ENCODE results near the gene ING4. TPM values are rescaled to one million over a fixed set of nuclear protein-coding genes. Genes with fewer than 3 reads are reported as not detected.
A peak's percentile ranks its signal among the peaks of the same experiment; 100 is the strongest.
"Not testable (repeated sequence)": the region's sequence is repeated elsewhere in the genome, so short reads cannot be mapped to it uniquely, and the experiment has no call there.

The ING4 gene
- 101 and 135 TPM in 2 replicates for total RNA-seq (ENCODE audit: low replicate concordance)

- Mint-ChIP-seq H3K27ac (peak within 1 kb of the TSS; percentile 98), H3K9me3 (no peaks in the 10 kb centered on the region), H3K27me3 (ENCODE audit: insufficient read depth, low read depth) (peaks cover 7% of the 10 kb centered on the region), H3K4me3 (peak within 1 kb of the TSS; percentile 97), H3K36me3 (peaks cover 14% of the 10 kb centered on the region), H3K4me1 (peaks cover 14% of the 10 kb centered on the region)
- DNase-seq (ENCODE audit: low spot score): peak; percentile 99
- Histone ChIP-seq H3K27me3 (no peaks in the 10 kb centered on the region), H3K9ac (peak within 1 kb of the TSS; percentile 89), H2AFZ (replicated peaks) (peak within 1 kb of the TSS; percentile 77), H3K79me2 (ENCODE audit: low read depth) (peaks cover 48% of the 10 kb centered on the region), H3K27ac (peak within 1 kb of the TSS; percentile 62), H3K4me2 (peak within 1 kb of the TSS; percentile 98), H3K9me3 (ENCODE audit: low read depth) (no peaks in the 10 kb centered on the region), H4K20me1 (ENCODE audit: low read depth) (no peaks in the 10 kb centered on the region), H3K4me1 (peaks cover 6% of the 10 kb centered on the region), H3F3A (ENCODE audit: low read depth) (peaks cover 30% of the 10 kb centered on the region), H3K36me3 (no peaks in the 10 kb centered on the region), H3K4me3 (peak within 1 kb of the TSS; percentile 79)
- TF ChIP-seq, protein P1, sequence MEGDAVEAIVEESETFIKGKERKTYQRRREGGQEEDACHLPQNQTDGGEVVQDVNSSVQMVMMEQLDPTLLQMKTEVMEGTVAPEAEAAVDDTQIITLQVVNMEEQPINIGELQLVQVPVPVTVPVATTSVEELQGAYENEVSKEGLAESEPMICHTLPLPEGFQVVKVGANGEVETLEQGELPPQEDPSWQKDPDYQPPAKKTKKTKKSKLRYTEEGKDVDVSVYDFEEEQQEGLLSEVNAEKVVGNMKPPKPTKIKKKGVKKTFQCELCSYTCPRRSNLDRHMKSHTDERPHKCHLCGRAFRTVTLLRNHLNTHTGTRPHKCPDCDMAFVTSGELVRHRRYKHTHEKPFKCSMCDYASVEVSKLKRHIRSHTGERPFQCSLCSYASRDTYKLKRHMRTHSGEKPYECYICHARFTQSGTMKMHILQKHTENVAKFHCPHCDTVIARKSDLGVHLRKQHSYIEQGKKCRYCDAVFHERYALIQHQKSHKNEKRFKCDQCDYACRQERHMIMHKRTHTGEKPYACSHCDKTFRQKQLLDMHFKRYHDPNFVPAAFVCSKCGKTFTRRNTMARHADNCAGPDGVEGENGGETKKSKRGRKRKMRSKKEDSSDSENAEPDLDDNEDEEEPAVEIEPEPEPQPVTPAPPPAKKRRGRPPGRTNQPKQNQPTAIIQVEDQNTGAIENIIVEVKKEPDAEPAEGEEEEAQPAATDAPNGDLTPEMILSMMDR (IDR thresholded peaks at IDR 0.05): no peak
- TF ChIP-seq EZH2 (IDR thresholded peaks at IDR 0.05) (no peak), EZH2phosphoT487 (IDR thresholded peaks at IDR 0.05) (no peak)
These were observed at the start of gene ING4 for GRCh38 chr12:6662906-6663742. TSS of gene ING4 (minus strand) at chr12:6663119. CDS start at chr12:6663101, 18 bp downstream.

DNA sequence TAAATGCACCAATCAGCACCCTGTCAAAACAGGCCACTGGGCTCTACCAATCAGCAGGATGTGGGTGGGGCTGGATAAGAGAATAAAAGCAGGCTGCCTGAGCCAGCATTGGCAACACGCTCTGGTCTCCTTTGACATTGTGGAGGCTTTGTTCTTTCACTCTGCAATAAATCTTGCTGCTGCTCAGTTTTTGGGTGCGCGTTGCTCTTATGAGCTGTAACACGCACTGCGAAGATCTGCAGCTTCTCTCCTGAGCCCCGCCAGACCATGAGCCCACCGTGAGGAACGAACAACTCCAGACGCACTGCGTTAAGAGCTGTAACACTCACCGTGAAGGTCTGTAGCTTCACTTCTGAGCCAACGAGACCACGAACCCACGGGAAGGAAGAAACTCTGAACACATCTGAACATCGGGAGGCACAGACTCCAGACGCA is 46.1 kb upstream of the ING4 start:
- no peak for DNase-seq (ENCODE audit: low spot score)
- Mint-ChIP-seq H3K9me3 (peaks cover 5% of the 10 kb centered on the region), H3K36me3 (no peaks in the 10 kb centered on the region), H3K4me1 (peaks cover 10% of the 10 kb centered on the region), H3K4me3 (no peak overlapping the region), H3K27me3 (ENCODE audit: insufficient read depth, low read depth) (peaks cover 5% of the 10 kb centered on the region), H3K27ac (peak overlapping the region; percentile 54)
- H4K20me1 ChIP-seq (ENCODE audit: low read depth): no peaks in the 10 kb centered on the region
- no peak for TF ChIP-seq EZH2phosphoT487 (IDR thresholded peaks at IDR 0.05)
- TF ChIP-seq, protein P1 (IDR thresholded peaks at IDR 0.05): no peak
- TF ChIP-seq EZH2 (IDR thresholded peaks at IDR 0.05): no peak
- H3K79me2 ChIP-seq (ENCODE audit: low read depth): no peaks in the 10 kb centered on the region
- no peaks in the 10 kb centered on the region for H3K36me3 ChIP-seq
- H3F3A ChIP-seq (ENCODE audit: low read depth): peaks cover 3% of the 10 kb centered on the region
- H3K27ac ChIP-seq: no peak overlapping the region
- no peak overlapping the region for H3K9ac ChIP-seq
- H3K4me3 ChIP-seq: no peak overlapping the region
- H3K27me3 ChIP-seq: no peaks in the 10 kb centered on the region
- no peak overlapping the region for H2AFZ ChIP-seq (replicated peaks)
- no peaks in the 10 kb centered on the region for H3K4me1 ChIP-seq
- no peaks in the 10 kb centered on the region for H3K9me3 ChIP-seq (ENCODE audit: low read depth)
- H3K4me2 ChIP-seq: no peak overlapping the region

DNA sequence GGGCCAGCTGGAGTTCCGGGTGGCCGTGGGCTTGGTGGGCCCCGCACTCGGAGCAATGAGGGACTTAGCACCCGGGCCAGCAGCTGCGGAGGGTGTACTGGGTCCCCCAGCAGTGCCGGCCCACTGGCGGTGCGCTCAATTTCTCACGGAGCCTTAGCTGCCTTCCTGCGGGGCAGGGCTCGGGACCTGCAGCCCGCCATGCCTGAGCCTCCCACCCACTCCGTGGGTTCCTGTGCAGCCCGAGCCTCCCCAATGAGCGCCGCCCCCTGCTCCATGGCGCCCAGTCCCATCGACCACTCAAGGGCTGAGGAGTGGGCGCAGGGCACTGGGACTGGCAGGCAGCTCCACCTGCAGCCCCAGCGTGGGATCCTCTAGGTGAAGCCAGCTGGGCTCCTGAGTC is 45.4 kb upstream of the ING4 start:
- H3K9me3 ChIP-seq (ENCODE audit: low read depth); H3K27ac ChIP-seq; H3K4me3 ChIP-seq; H4K20me1 ChIP-seq (ENCODE audit: low read depth); H2AFZ ChIP-seq (replicated peaks); H3K79me2 ChIP-seq (ENCODE audit: low read depth); H3K27me3 ChIP-seq; H3K4me1 ChIP-seq; H3K27ac Mint-ChIP-seq; H3K4me3 Mint-ChIP-seq; H3K4me2 ChIP-seq; H3K36me3 Mint-ChIP-seq; H3K27me3 Mint-ChIP-seq (ENCODE audit: insufficient read depth, low read depth); H3K36me3 ChIP-seq; H3F3A ChIP-seq (ENCODE audit: low read depth); DNase-seq (ENCODE audit: low spot score); H3K9ac ChIP-seq; H3K9me3 Mint-ChIP-seq: not testable (repeated sequence)
- peaks cover 14% of the 10 kb centered on the region for H3K4me1 Mint-ChIP-seq

- Histone ChIP-seq H3K4me1 (peaks cover 18% of the 10 kb centered on the region), H3K27ac (no peak overlapping the region), H3K9me3 (ENCODE audit: low read depth) (no peaks in the 10 kb centered on the region), H3K4me3 (peak overlapping the region; percentile 16), H4K20me1 (ENCODE audit: low read depth) (no peaks in the 10 kb centered on the region), H3K9ac (no peak overlapping the region), H3F3A (ENCODE audit: low read depth) (peaks cover 37% of the 10 kb centered on the region), H3K36me3 (no peaks in the 10 kb centered on the region), H2AFZ (replicated peaks) (no peak overlapping the region), H3K27me3 (peaks cover 17% of the 10 kb centered on the region), H3K79me2 (ENCODE audit: low read depth) (peaks cover 17% of the 10 kb centered on the region), H3K4me2 (peak overlapping the region; percentile 62)
- Mint-ChIP-seq H3K4me3 (peak overlapping the region; percentile 68), H3K4me1 (peaks cover 27% of the 10 kb centered on the region), H3K36me3 (peaks cover 4% of the 10 kb centered on the region), H3K9me3 (peaks cover 2% of the 10 kb centered on the region), H3K27ac (no peak overlapping the region), H3K27me3 (ENCODE audit: insufficient read depth, low read depth) (peaks cover 24% of the 10 kb centered on the region)
- TF ChIP-seq EZH2 (IDR thresholded peaks at IDR 0.05): no peak
- TF ChIP-seq, protein P1 (IDR thresholded peaks at IDR 0.05): no peak
- no peak for TF ChIP-seq EZH2phosphoT487 (IDR thresholded peaks at IDR 0.05)
- peak; percentile 66 for DNase-seq (ENCODE audit: low spot score)
These were observed 40.7 kb upstream of the ING4 start for GRCh38 chr12:6703631-6704030.

Data from neural progenitor cell (in vitro differentiated cells).